ENCODE measurements around the gene PACS1.

Gene PACS1

GRCh38 chr11:66262191-66262590 lies 192.1 kb downstream of the PACS1 start:
- peaks cover 16% of the 10 kb centered on the region for H3K4me1 ChIP-seq (ENCODE audit: control insufficient read depth, low read length)
- H3K27ac ChIP-seq (ENCODE audit: low read depth, low read length): no peak overlapping the region
- 0 out of 2 replicates have a peak, but pooled peaks cover 4% of the 10 kb centered on the region for H3F3A ChIP-seq (ENCODE audit: control insufficient read depth, insufficient read depth)
- H3K79me2 ChIP-seq (ENCODE audit: control insufficient read depth, low read length): peaks cover 26% of the 10 kb centered on the region
- H3K36me3 ChIP-seq (ENCODE audit: control insufficient read depth, low read length): peaks cover 76% of the 10 kb centered on the region
- H3K4me3 ChIP-seq (ENCODE audit: low read length): no peak overlapping the region
- no peak overlapping the region for H3K4me2 ChIP-seq (ENCODE audit: low read length)
- no peaks in the 10 kb centered on the region for H4K20me1 ChIP-seq (ENCODE audit: control insufficient read depth, insufficient read depth, low read depth, low read length)
- H3K9me3 ChIP-seq (ENCODE audit: control insufficient read depth, insufficient read depth, low read length): no peaks in the 10 kb centered on the region
- H3K9me2 ChIP-seq (replicated peaks; ENCODE audit: control insufficient read depth, low read length): no peaks in the 10 kb centered on the region
- TF ChIP-seq EZH2phosphoT487 (IDR thresholded peaks at IDR 0.05; ENCODE audit: borderline replicate concordance, low read length): no peak
- no peak for TF ChIP-seq CTCF (IDR thresholded peaks at IDR 0.05; ENCODE audit: low read depth, low read length, poor library complexity, severe bottlenecking)
- H3K27me3 ChIP-seq (ENCODE audit: control insufficient read depth, low read length): no peaks in the 10 kb centered on the region

- H3K27me3 ChIP-seq (ENCODE audit: control insufficient read depth, low read length): no peaks in the 10 kb centered on the region
- H3K9me3 ChIP-seq (ENCODE audit: control insufficient read depth, insufficient read depth, low read length): no peaks in the 10 kb centered on the region
- peaks cover 76% of the 10 kb centered on the region for H3K36me3 ChIP-seq (ENCODE audit: control insufficient read depth, low read length)
- no peak overlapping the region for H3K27ac ChIP-seq (ENCODE audit: low read depth, low read length)
- H3K9me2 ChIP-seq (replicated peaks; ENCODE audit: control insufficient read depth, low read length): no peaks in the 10 kb centered on the region
- H3F3A ChIP-seq (ENCODE audit: control insufficient read depth, insufficient read depth): peaks cover 2% of the 10 kb centered on the region; the same call in 1 of the 2 replicates
- no peak overlapping the region for H3K4me3 ChIP-seq (ENCODE audit: low read length)
- H3K4me2 ChIP-seq (ENCODE audit: low read length): no peak overlapping the region
- TF ChIP-seq CTCF (IDR thresholded peaks at IDR 0.05; ENCODE audit: low read depth, low read length, poor library complexity, severe bottlenecking) (no peak), EZH2phosphoT487 (IDR thresholded peaks at IDR 0.05; ENCODE audit: borderline replicate concordance, low read length) (no peak)
- peaks cover 25% of the 10 kb centered on the region for H3K79me2 ChIP-seq (ENCODE audit: control insufficient read depth, low read length)
- peaks cover 18% of the 10 kb centered on the region for H3K4me1 ChIP-seq (ENCODE audit: control insufficient read depth, low read length)
- H4K20me1 ChIP-seq (ENCODE audit: control insufficient read depth, insufficient read depth, low read depth, low read length): no peaks in the 10 kb centered on the region
Observed at GRCh38 chr11:66262696-66263095, 192.6 kb downstream of the PACS1 start.

- Histone ChIP-seq H3K4me2 (ENCODE audit: low read length) (no peak overlapping the region), H3K4me1 (ENCODE audit: control insufficient read depth, low read length) (peaks cover 23% of the 10 kb centered on the region), H3K9me2 (replicated peaks; ENCODE audit: control insufficient read depth, low read length) (no peaks in the 10 kb centered on the region), H3K27ac (ENCODE audit: low read depth, low read length) (no peak overlapping the region), H3K79me2 (ENCODE audit: control insufficient read depth, low read length) (peaks cover 20% of the 10 kb centered on the region), H3K4me3 (ENCODE audit: low read length) (no peak overlapping the region), H3K36me3 (ENCODE audit: control insufficient read depth, low read length) (peaks cover 76% of the 10 kb centered on the region), H3K27me3 (ENCODE audit: control insufficient read depth, low read length) (no peaks in the 10 kb centered on the region), H4K20me1 (ENCODE audit: control insufficient read depth, insufficient read depth, low read depth, low read length) (no peaks in the 10 kb centered on the region), H3K9me3 (ENCODE audit: control insufficient read depth, insufficient read depth, low read length) (no peaks in the 10 kb centered on the region), H3F3A (ENCODE audit: control insufficient read depth, insufficient read depth) (peaks cover 5% of the 10 kb centered on the region)
- TF ChIP-seq EZH2phosphoT487 (IDR thresholded peaks at IDR 0.05; ENCODE audit: borderline replicate concordance, low read length) (no peak), CTCF (IDR thresholded peaks at IDR 0.05; ENCODE audit: low read depth, low read length, poor library complexity, severe bottlenecking) (no peak)
Observed at GRCh38 chr11:66263231-66263630, 193.2 kb downstream of the PACS1 start.
